NT2/D1 (cell line): ENCODE results near the gene PGAM5.

ENCODE experiments used
- SUZ12 ChIP-seq: IDR thresholded peaks from 2 replicates; pipeline ENCODE4 v1.6.1; 2011; ENCODE audit not compliant: insufficient read length, insufficient read depth; ENCODE audit errors: extremely low read depth
- YY1 ChIP-seq: IDR thresholded peaks from 2 replicates; pipeline ENCODE4 v1.6.1; 2011; ENCODE audit not compliant: insufficient read length, insufficient read depth

- TF ChIP-seq YY1: no peak
- TF ChIP-seq SUZ12: no peak
Observed at GRCh38 chr12:132677492-132677891, 33.1 kb upstream of the PGAM5 start.
